Activated CD8-positive, alpha-beta memory T cell treated with anti-CD3 and anti-CD28 coated beads, Interleukin-2, amount 50 U/mL, for 1 hour (primary cell): ENCODE data around the gene TEDC1.

Experiments
- DNase-seq: peaks from one replicate; pipeline ENCODE4 v3.0.0-alpha.2; 2020; ENCODE audit errors: extremely low read depth

Gene TEDC1

DNA sequence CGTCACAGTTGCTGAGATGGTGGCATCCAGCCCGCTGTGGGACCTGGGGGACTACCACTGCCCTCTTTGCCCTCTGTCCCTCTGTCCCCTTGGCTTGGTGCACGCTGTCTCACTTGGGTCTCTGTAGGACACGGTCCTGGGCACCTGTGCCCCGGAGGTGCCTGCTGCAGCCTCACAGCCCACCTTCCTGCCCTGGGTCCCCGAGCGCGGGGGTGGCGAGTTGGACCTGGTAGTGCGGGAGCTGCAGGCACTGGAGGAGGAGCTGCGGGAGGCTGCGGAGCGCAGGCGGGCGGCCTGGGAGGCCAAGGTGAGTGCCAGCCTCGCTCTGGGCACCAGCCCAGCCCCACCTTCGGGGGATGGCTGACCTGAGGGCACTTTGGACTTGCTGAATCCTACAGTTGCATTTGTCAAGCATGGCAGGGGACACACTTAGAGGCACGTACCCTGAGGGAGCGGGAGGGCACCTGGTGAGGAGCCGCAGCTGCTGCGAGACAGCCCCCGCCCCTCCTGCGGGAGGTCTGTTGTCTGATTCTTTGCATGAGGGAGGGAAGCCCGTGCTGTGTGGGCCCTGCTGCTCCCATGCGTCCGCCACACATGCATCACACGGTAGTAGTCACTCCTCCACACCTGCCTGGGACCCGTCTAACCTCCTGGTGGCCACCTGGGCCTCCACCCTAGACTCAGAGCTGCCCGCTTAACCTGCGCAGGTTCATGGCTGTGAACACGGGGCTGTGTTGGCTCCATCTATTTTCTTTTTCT lies 6.8 kb downstream of the TEDC1 start:
- DNase-seq, result no peak

DNA sequence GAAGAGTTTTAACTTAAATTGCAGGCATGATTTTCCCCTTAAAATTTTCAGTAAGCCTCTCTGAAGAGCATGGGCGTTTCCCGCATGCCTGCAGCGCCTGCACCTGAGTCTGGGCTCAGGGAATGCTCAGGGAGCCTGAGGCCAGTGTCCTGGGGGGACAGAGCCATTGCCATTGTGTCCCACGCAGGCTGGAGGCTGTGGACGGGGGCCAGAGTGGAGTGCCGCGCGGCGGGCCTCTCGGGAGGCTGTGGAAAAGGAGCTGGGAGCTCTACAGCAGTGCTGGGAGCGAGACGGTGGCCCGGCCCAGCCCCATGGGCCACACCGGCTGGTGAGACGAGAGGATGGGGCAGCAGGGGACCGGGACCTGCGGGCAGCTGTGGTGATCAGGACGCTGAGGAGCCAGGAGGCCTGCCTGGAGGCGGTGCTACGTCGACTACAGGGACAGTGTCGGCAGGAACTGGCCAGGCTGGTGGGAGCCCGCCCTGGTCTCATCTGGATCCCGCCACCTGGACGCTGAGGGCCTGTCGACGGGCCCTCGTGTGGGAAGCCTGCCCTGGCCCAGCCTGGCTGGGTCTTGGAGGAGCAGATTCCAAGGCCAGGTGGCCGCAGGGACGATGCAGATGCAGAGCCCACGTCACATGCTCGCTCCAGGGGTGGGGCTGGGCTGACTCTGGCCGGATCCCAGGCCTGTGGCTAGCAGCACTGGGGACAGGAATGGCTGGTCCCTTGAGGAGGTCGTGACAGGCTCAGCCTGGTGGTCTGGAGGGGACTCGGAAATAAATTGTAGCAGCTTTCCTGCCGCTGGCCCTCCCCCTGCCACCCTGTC lies 7.6 kb downstream of the TEDC1 start:
- DNase-seq, result no peak

- no peak for DNase-seq
Measured at GRCh38 chr14:105499256-105500035, 8.4 kb downstream of the TEDC1 start.

DNA sequence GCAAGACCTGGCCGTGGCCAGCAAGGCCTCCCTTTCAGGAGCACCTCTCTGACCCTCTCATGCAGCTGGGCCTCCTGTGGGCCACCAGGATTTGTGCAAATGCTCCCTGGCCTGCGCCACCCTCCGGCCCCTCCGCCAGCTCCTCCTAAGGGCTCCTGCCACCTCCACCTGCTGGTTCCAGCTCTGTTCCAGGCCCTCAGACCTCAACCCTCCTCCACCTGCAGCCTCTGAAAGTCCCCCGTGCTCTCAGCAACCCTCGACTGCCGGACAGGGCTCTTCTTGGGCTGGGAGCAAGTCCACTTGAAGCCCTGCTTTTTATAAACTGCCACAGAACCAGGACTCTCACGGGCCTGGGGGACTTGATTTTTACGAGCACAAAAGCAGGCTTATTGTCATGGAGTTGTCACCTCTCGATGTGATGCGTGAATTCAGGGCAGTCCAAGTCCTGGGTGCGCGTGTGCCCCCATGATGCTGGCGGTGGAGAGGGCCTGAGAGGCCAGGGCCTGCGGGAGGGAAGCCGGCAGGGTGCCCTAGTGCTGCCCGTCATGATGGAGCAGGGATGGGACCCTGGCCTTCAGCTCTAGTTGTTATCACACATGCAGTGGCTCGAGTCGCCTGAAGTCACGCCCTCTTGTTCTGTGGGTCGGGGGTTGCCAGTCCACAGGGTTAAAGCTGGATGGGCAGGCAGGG lies 9.1 kb downstream of the TEDC1 start:
- DNase-seq, result no peak

GRCh38 chr14:105500726-105501101 lies 9.7 kb downstream of the TEDC1 start:
- DNase-seq, result no peak

DNA sequence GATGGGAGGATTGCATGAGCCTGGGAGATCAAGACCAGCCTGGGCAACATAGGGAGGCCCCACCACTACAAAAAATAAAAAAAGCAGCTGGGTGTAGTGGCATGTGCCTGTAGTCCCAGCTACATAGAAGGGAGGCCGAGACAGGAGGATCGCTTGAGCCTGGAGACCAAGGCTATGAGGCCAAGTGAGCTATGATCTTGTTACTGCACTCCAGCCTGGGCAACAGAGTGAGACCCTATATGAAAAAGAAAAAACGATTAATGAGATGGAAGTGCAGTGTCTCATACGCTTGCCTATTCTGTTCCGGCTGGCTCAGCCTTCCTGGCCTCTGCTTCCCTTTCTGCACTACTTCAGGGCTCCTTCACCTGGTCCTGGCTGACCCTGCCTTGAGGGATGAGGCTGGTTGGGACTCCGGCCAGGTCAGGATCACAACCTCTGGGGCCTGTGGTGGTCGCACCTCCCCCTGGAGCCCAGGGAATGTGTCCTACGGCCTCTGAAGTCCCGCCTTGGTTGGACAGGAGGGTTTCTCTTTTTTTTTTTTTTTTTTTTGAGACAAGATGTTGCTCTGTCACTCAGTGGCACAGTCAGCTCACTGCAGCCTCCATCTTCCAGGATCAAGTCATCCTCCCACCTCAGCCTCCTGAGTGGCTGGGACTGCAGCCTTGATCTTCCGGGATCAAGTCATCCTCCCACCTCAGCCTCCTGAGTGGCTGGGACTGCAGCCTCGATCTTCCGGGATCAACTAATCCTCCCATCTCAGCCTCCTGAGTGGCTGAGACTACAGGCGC lies 10.7 kb downstream of the TEDC1 start:
- no peak for DNase-seq

DNA sequence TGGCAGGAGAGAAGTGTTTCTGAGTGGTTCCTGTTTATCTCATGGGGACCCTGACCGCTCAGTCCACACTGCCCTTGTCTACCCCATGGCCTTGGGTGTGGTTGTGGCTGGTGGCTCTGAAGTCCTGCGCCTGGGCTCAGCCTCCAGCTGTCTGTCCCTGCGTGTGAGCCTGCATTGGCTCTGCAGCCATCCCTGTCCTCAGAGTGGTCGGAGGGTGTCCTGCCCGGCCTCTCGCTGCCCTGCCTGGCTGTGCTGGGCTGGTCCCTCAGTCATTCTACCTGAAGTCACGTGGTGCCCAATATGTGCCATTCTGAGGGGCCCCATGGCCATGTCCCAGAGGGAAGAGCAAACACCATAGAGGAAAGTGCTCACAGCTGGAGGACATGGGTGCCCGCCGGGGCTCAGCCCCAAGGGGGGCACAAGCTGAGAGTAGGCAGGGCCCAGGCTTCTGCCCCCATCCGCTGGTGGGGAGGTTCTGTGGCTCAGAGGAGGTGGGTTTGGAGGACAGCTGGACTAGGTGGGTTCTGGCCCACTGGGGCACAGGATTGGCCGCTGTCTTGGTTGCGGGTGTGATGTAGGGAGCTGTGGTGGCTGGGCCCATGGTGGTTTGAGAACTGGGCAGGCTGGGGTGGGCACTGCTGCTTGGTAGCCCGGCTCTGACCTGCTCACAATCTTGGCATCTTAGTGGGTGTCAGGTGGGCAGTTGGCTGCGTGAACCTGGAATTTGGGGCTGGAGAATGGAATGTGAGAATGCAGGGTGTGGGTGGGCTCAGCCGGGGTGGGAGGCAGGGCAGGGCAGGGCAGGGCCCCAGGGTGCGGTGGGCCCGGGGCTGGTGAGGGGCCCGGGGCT lies 11.6 kb downstream of the TEDC1 start:
- no peak for DNase-seq

DNA sequence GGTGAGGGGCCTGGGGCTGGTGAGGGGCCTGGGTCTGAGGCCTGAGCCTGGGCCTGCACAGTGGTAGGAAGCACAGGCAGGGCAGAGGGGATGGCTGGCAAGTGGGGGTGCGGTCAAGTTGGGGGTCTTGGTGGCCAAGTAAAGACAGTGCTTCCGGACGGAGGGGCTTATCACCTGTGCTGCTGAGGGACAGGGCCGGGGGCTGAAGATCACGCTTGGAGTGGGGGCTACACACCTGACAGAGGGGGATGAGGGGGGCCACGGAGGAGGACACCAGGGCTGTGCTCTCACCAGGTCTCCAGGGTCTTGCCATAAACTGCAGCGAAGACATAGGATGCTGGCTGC lies 12.2 kb downstream of the TEDC1 start:
- no peak for DNase-seq

DNA sequence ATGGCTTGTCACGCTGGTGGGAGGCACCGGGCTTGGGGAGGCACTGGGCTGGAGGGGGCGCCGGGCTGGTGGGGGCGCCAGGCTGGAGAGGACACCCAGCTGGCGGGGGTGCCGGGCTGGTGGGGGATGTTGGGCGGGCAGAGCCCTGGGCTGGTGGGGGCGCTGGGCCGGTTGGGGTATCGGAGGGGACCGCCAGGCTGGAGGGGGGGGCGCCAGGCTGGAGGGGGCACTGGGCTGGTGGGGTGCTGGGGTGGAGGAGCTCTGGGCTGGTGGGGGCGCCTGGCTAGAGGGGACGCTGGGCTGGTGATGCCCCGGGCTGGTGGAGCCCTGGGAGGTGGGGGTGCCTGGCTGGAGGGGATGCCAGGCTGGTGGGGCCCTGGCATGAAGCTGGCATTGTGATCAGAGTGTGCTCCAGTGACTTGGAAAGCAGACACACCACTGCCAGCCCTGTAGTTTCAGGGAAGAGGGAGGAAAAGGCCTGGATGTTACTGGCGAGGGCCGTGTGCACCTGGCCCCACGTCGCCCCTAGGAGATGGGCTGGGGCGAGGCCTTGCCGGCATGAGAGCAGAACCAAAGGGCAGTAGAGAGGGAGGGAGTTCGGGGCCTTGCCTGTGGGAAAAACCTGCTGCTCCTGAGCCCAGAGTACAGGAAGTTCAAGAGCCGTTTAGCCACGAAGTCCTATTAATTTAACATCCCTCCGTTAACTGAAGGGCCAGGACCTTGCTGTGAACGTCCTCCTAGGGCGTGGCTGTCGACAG lies 13.1 kb downstream of the TEDC1 start:
- DNase-seq, result no peak

GRCh38 chr14:105505101-105505500 lies 14.1 kb downstream of the TEDC1 start:
- no peak for DNase-seq

DNA sequence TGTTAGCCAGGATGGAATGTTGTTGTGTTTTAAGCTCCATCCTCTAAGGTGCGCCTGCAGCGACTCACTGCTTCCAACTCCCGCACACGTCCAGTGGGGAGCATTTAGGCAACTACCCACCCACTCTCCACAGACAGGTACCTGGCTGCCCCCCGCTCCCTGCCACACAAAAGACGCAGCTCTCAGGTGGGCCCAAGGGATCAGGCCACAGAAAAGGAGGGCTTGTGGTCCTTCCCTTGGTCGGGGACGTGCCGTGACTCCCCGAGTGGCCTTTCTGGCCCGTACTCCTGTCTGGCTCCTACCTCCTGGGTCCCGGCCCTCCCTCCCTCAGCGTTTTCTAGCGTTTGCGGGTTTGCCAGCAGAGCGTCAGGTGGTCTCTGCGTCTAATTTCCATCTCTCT lies 16.2 kb downstream of the TEDC1 start:
- no peak for DNase-seq

DNA sequence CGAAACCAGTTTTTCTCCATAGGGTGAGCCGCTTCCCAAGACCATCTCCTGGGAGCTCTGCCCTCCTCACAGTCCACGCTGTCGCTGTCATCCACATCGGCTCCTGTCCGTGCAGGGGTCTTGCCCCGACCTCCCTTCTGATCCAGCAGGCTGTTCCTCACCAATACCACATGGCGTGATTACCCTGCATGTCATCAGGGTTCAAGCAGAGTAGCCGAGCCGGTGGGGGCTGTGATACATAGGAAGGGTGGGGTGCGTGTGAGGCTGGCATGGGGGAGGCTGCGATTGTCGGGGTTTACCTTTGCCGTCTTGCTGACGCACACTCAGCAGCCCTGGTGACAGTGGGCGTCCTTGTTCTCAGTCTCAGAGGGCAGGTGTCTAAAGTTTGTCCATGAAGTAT lies 17.0 kb downstream of the TEDC1 start:
- DNase-seq, result no peak

DNA sequence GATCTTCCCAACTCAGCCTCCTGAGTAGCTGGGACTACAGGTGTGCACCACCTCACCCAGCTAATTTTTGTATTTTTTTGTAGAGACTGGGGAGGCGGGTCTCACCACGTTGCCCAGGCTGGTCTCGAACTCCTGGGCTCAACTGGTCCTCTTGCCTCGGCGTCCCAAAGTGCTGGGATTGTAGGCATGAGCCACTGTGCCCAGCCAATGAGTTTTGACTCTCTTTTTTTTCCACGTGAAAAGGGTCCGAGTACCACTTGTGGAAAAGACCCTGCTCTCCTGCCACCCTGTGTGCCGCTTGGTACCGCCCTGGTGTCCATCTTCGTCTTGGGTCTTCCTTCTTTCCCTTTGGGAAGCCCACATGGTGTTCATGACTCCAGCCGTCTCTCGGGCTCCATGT lies 17.6 kb downstream of the TEDC1 start:
- DNase-seq, result no peak

- DNase-seq, result no peak
Measured at GRCh38 chr14:105517096-105517495, 26.1 kb downstream of the TEDC1 start.

DNA sequence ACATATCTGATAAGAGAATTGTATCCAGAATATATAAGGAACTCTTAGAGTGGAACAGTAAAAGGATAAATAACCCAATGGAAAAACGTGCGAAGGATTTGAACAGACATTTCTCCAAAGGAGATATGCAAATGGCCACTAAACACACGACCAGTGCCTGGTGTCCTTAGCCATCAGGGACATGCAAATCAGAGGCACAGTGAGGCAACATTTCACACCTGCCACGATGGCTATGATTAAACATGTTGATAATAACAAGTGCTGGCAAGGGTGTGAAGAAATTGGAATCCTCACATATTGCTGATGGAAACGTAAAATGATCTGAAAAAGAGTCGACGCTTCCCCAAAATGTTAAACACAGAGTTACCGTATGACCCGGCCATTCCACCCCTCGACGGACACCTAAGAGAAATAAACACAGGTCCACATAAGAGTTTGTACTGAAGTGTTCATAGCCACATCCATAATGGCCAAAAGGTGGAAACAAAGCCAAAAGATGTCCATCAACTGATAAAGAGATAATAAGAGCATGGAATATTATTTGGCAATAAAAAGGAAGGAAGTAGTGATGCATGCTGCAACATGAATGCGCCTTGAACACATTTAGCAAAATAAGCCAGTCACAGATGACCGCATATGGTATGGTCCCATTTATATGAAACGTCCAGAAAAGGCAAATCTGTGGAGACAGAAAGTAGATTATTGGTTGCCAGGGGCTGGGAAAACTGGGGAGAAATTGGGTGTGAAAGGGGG lies 29.1 kb downstream of the TEDC1 start:
- DNase-seq, result no peak

DNA sequence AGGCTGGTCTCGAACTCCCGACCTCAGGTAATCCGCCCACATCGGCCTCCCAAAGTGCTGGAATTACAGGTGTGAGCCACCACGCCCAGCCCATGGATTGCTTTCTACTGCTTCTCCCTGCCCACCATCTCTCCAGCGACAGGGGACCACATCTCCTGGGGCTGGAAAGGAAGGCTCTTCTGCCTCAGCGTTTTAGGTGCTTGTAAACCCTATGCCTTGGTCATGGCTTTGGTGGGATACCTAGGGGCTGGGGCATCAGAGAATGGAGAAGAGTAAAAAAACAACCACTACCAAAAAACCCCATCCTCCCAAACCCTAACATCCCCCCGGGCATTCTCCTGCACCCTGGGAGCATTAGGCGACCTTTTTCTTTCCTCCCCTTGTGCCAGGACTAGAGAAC lies 34.3 kb downstream of the TEDC1 start:
- no peak for DNase-seq

DNA sequence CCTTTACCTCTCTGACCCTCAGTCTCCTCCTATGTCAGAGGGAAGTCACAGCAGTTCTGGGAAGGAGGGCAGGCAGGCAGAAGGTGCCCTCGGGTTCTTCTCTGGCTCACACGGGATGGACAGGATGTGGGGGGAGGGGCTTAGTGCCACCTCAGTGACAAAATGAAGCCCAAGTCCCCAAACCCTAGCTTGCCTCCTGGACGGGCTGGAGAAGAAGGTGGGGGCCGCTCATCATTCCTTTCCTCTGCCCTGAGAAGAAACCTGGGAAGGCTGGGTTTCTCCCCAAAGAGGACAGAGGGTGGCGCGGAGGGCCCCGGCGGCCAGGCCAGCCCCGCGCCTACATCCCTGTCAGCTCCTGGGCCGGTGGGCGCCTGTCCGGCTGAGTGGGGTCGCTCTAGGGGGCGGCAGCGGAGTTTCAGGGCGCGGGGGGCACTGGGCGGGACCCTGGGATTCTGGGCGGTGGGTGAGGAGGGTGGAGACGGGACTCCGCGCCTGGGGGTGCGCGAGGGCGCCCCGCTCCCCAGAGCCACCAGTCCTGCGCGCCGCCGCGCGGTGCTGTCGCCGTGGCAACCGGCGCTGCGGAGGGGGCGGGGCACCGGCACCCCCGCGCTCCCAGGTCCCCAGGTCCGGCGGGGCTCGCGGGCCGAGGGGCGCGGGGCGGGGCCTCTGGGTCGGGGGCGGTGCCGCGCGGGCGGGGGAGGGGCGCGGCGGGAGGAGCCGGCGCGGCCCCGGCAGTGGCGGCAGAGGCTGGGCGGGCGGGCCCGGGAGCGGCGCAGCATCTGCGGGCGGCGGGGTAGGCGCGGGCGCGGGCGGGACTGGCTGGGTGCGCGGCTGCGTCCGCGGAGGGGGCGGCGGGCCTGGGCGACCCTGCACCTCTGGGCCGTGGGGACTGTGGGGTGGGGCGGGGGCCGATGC lies 35.1 kb downstream of the TEDC1 start, which contains the start of gene TMEM121:
Gene TMEM121, plus strand, starts transcription at position 723 of the 915 bp plus-strand sequence. CDS start 2,252 bp downstream, outside the sequence.
- no peak for DNase-seq
